ENCODE data around the gene TMEM266. TPM values are rescaled to one million over a fixed set of nuclear protein-coding genes. Genes with fewer than 3 reads are reported as not detected.

Gene TMEM266
- total RNA-seq, 1 donor from 2014 or later, result not detected

DNA sequence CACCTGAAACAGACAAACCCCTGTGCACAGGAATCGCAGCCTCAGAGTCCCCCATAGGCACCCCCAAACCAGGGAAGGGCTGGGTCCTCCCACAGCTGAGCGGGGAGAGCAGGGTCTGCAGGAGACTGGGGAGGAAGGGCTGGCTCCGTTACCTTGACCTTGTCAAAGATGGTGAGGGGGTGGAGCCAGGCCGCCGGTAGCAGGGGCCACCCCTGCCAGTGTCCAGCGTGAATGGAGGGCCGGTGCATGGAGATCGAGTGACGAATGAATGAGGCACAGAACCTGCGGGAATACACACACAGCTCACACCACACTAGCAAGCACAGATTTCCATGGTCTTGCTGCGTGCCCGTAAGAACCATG lies 102.2 kb downstream of the TMEM266 start:
- no peak for DNase-seq

DNA sequence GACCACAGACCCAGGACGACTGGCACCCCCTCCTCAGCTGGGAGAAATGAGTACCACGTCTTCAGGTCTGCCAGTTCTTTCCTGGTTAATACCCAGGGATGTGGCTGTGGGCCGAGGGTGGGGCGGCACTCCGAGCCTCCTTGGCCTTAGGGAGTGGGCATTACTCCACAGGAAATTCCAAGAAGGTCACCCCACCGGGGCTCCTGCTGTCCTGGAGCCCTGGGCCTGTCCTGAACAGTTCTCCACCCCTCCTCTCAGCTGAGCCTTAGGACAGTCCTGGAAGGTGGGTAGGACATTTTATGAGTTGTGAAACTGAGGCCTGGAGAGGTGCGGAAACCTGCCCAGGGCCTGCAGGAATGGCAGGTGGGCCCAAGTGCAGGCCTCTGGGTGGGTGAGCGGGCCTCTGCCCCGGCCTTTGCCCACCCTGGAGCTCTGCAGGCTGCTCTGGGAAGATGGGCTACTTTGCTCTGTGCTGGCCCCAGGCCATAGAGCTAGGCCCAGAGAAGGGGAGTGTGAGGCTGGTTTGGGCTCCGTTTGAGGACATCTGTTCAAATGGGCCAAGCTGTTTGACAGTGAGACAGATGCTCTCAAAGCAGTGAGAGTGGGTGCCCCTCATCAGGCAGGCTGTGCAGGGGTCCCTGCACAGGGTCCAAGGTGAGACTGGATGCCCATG lies 103.1 kb downstream of the TMEM266 start:
- peak; percentile 51 for DNase-seq

DNA sequence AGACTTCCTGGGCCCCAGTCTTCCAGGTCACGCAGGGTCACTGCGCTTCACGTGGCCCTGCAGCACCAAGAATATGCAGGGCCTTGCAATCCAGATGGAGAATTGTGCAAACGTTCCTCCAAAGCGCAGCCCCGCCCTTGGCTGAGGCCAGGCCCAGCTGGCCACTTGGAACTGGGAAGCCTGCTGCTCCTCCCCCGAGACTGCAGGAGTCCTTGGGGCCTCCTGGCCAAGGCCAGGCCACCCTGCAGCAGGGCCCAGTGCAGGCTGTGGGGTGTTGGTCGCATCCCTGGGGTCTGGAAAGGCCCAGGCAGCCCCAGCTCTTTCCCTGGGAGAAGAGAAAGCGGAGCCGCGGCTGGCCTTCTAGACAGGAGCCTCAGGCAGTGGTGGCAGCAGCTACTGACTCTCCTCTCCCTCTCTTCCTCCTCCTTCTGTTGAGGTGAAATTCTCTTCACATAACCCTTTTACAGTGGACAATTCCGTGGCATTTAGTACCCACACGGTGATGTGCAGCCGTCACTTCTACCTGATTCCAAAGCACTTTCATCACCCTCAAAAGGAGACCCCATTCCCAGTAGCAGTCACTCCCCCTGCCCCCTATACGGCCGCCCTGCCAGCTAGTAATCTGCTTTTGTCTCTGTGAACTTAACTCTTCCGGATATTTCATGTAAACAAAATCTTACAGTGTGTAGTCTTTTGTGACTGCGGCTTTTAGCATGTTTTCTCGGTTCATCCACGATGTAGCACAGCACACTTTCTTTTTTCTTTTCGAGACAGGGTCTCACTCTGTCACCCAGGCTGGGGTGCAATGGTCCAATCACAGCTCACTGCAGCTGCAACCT lies 103.9 kb downstream of the TMEM266 start:
- peak; percentile 60 for DNase-seq

DNA sequence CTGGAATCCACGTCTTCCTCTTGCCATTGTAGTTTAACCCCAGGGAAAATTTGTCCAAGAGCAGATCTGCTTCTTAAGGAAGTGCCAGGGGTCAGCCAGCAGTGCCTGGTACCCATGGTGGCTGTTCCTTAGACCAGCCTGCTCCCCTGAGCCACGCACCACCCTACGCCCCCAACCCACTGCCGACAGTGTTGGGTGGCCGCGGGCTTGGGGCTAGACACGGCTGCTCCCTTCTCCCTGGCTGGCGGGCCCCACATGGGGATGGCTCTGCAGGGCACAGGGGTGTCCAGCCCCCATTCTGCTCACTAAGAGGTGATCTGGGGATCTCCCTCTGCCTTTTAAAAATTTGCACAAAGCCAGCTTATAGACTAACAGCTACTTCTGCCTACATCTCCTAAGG lies 104.8 kb downstream of the TMEM266 start:
- no peak for DNase-seq

DNA sequence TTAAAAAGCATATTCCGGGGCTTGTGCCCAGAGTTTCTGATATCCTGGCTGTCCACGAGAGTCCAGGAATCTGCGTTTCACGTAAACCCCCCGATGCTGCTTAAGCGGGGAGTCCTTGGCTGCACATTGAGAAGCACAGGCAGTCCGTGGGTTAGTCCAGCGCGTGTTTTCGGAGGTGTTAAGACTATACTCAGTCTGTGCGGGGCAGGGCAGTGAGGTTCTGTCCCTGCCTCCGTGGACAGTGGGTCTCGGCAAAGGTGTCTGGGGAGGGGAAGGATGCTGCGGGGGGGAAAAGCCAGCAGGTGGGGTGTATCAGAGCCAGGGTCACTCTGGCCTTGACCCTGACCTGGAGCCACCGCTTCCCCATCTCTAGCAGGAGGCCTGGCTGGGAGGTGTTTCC lies 106.2 kb downstream of the TMEM266 start:
- no peak for DNase-seq

DNA sequence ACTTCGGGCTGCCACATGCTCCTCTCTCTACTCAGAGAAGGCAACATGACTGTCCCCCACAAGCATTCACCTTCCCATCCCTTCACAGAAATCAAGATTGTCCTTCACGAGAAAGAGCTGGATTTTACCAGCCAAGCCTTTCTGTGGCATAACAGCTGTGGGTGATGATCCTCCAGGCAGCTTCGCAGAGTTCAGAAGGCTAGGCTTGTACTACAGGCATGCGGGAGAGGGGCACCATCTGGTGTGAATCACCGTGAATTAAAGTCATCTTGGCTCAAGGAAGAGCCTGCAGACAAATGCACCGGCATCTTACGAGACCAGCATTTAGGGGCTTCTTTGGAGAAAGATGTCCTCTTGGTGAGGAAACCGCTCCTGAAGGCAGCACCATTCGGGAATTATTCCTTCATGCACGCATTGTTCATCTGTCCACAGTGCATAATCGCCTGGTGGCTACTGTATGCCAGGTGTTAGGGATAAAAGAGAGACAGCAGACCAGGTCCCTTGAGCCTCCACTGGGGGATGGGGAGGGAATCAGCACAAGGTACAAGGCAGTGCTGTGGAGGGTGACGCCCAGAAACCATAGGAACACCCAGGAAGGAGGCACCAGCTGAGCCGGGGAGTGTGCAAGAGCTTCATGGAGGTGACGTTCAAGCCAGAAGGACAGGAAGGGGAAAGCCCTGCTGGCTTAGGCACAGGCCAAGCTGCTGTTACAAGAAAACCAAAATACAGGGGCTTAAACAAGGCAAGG lies 108.6 kb downstream of the TMEM266 start:
- DNase-seq, result peak; percentile 49

DNA sequence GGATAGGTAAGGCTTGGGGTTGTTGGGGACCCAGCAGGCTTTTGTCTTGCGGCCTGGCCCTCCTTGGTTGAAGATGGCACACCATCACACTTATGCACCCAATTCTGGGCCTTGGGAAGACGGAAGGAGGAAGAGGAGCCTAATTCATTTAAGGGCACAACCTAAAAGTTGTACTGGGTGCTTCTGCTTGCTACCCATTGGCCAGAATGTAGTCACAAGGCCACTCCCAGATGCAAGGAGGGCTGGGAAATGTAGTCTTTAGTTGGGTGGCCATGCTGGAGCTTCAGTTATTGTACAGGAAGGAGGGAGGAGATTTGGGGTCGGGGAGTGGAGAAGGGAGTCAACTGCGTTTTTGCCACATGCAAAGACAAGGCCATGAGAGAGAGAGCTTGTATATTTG lies 109.2 kb downstream of the TMEM266 start:
- peak; percentile 41 for DNase-seq

DNA sequence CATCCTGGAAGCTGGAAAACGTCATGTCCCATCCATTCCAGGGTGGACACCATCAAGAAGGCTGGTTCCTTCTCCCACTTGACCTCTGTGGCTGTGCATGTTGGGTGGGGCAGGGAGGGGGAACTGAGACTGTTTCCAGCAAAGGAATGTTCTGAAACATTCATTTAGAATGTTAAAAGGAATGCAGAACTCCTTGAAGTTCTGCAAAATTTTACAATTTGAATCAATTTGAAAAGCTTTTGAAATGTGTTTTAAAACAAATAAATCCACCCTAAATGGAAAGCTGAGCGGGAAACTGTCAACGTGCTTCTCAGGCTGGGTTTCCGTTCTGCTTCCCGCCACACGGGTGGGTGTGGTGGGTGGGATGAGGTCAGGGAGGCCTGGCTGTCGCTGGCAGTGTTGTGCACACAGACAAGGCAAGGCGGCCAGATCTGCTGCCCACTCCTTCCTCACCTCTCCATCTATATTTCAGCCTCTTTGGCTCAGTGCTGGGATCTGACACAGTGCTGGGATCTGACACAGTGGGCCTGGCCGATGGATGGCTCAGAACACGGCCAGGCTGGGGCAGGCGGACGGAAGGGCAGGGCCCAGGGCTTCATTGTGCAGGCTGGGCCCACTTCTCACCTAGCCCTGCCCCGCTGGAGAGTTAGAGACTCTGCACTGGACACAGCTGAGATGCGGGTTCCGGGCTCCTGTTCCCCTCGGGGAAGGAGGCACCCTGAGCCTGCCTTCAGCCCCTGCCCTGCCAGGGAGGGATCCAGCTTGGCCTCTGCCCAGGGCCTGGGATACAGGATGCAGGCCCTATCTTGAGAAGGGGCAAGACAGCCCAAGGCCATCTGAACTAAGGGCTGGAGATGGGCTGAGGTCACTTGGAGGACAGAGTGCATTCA lies 110.4 kb downstream of the TMEM266 start:
- no peak for DNase-seq

DNA sequence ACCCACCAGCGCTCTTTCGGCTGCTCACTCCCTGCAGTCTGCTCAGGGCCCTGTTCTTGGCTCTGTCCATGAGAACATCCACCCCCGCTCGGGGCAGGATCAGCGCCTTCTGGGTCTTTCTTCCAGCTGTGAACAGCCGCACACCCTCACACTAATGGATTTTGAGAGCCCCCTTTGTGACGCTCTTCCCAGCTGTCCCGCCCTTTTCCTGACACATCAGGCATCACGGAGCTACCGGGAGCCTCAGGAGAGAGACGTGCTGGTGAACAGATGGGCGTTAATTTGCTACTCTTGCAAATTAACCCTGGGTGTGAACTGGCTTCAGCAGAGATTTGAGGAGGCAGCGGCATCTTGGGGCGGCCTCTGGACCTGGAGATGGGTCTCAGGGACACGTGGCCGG lies 113.0 kb downstream of the TMEM266 start:
- DNase-seq, result peak; percentile 40

DNA sequence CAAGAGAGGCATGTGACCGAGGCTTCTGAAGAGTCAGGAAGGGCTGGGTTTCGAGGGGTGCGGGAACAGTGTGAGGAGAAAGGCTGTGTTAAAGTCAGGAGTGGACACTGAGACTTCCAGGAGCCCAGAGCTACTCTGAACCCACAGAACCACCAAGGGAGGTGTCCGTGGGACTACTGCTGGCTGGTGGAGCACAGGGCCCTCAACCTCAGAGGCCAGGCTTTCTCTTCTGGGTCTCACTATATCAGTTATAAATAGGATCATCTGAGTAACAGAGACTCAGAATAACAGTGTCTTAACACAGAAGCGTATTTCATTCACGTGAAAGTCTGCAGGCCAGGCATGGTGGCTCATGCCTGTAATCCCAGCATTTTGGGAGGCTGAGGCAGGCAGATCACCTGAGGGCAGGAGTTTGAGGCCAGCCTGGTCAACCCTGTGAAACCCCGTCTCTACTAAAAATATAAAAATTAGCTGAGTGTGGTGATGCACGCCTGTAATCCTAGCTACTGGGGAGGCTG lies 113.6 kb downstream of the TMEM266 start:
- DNase-seq, result no peak

DNA sequence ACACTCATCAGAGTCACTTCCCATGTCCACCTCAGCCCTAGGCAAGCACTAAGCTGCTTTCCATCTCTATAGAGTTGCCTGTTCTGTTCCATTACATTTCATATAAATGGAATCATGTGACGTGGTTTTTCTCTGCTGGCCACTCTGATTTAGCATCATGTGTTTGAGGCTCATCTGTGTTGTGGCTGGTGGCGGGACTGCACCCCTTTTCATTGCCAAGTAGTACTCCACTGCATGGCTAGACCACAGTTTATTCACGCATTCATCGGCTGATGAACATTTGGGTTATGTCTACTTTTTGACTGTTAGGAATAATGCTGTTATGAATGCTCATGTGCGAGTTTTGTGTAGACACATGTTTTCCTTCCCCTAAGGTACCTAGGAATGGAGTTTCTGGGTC lies 114.9 kb downstream of the TMEM266 start:
- no peak for DNase-seq

DNA sequence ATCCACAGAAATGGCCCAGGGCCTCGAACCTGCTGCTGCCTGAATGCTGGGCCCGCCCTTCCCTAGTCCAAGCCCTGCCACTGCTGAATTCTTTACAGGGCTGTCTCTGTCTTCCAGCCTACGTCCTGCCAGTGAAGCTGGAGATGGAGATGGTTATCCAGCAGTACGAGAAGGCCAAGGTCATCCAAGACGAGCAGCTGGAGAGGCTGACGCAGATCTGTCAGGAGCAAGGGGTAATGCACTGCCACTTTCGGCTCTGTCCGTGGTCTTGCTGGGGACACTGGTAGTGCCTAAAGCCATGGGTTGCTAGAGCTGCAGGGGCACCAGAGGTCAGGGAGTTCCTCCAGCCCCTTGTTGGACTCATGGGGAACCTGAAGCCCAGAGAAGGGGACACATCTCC lies 115.7 kb downstream of the TMEM266 start:
- no peak for DNase-seq

DNA sequence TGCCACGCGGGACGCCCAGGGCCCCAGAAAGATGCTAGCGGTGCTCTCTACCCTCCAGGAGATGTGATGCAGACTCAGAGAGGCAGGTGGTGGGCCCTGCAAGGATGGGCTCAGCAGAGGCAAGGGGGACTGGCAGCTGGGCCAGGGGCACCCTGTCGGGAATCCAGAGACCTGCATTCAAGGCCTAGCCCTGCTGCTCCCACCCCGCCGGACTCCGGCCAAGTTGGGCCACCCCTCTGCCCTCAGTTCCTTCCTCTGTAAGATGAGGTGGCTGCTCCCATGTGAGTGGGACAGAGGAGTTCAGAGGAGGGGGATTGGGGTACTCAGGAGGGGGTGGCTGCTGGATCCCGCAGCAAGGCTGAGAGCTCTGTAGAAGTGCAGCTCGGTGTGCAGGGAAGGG lies 116.3 kb downstream of the TMEM266 start:
- no peak for DNase-seq

DNA sequence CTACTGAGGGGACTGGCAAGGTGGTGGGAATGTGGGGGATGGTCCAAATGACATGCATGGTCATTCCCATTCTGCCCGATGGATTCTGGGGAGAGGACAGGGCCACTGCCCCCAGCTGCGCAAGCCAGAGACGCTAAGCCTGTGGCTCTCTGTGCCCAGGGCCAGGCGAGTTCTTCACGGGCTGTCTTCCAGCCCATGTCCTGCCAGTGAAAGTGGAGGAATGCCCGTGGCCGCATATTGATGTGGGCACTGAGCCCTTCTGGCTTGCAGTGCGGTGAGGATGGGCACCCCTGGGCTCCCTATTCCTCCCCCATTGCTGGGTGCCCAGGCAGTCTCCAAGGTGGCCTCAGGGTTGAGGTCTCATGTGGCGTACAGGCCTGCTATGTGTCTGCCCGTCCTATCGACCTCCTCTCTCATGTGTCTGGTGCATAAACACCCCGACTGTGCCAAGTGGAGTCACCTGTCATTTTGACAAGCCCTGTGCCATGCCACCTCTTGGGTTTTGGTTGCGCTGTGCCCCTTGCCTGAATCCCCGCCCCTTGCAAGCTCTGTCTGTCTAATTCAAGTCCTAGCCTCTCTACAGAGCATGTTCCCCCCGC lies 116.8 kb downstream of the TMEM266 start:
- no peak for DNase-seq

DNA sequence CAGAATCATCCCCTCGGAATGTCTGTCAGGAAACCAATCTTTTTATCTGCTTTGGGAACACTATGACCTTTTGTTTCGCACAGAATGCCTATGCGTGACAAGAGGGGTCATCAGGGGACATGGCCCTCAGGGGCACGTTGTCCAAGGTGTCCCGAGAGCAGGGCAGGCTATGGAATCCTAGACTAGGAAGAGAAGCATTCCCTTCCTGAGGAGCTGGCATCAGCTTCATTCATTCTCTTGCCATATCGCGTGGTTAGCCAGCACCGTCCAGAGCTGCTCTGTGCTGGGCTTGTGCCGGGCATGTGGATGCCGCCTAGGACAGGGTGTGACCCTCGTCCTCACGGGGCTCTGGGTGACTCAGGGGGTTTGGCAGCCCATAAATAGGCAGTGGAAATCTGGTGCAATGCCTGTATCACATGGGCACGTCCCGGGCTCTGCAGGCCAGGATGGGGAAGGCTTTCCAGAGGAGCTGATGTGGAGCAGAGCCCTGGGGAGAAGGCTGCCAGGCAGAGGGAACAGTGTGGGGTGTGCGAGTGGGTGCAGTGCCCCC lies 117.8 kb downstream of the TMEM266 start:
- no peak for DNase-seq

DNA sequence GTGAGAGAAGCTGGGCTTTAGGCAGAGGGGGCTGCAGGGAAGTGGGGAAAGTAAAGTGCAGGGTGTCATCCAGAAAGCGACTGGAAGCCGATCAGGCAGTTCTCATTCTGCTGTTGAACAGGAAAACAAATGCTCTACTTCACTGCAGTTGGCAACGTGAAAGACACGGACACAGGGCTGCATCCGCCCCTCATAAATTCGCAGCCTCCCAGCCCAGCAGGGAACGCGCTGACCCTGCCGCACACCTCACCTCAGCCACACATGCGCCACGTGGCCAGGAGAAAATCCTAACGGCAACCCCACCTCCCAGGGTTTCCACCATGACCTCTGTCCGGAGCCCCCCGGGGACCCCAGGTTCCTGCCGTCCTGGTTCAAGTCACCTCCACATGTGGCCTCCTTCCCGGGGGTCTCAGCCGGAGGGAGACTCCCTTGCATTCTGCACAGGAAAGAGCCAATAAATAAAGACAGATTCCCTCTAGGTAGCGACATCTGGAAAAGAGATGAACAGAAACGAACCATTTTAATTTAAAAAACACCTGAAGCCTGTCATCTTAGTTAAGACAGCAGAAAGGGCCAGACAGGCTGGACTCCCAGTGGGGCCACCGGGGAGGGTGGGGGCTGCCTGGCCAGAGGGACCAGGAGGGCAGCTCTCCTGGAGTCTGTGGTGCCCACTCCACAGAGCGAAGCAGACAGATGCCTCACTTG lies 118.7 kb downstream of the TMEM266 start:
- peak; percentile 38 for DNase-seq

DNA sequence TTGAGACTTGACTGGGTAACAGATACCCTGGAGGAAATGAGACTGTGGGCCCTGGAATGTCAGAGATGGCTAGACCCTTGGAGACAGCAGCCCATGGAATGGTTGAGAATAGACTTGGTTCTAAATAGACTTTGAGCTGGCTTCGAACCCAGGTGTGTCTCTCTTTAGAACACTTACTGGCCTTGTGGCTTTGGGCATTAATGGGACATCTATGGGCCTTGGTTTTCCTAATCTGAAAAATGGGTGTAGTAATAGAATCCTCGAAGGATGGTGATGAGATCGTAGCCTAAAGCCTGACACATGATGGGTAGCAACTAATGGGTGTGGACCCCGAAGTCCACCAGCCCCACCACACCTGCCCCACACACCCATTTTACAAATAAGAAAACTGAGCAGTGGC lies 119.2 kb downstream of the TMEM266 start:
- no peak for DNase-seq

DNA sequence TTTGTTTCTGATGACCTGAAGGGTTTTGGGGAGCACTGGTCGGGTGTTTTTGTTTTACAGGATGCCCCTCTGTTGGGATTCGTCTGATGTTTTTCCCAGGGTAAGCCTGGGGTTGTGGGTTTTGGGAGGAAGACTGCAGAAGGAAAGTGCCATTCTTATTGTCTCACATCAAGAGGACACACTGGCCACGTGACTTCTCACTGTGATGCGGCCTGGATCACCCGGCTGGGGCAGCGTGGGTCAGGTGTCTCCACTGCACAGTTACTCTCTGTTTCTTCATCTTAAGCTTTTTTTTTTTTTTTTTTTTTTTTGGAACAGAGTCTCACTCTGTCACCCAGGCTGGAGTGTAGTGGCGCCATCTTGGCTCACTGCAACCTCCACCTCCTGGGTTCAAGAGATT lies 120.5 kb downstream of the TMEM266 start:
- no peak for DNase-seq

DNA sequence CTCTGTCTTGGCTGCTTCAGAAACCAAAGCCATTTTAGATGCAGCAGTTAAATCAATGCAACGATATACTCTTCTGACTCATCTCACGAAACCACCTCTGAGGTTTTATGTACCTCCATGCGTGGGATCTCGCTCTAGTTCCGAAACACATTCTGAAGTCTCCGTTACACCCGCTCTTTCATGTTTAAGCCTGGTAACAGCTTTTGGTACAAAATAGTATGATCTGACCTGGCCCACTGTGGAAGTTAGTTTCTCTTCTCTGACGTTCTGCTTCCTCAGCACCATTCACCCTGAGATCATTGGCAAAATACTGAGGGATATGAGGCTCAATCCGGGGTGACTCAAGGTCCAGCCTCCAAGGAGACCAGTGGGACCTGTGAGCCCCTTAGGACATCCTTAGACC lies 121.9 kb downstream of the TMEM266 start:
- DNase-seq, result no peak

DNA sequence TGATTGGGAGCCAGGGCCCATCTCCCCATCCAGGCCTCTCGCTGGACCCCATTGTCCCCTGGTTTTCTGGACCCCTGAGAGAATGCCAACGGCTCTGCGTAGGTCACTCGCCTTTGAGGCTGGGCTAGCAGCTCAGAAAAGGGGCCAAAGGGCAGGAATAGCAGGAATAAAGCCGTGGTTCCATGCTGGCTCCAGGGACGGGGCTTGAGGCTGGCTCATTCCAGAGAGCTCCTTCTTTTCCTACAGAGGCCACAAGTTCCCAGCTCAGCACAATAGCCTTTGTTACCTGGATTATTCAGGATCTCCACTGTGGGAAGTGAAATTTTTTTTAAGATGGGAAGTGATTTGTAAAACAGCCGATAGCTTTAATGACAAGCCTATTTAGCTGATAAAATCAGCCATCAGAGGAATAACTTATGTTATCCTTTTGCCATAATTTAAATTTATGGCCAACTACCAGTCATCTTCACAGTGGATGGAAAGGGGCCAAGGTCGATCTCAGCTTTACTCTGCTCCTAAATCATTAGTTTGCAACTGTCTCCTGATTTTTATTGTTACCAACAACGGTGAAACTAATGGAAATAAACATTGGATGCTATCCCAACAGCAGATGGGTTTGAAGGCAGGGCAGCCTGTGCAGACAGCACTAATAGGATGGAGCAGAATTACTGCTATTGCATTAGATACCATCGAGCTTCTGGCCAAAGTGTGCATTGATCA lies 124.3 kb downstream of the TMEM266 start:
- DNase-seq, result no peak
